Hepatocyte (in vitro differentiated cells): ENCODE data around the gene RPE65. TPM values are rescaled to one million over a fixed set of nuclear protein-coding genes. Genes with fewer than 3 reads are reported as not detected.

Experiments used
- DNase-seq: peaks from one replicate; pipeline ENCODE4 v3.0.0-alpha.2; 2016; ENCODE audit warnings: low spot score
- H2AFZ ChIP-seq: fragments of 200-600 bp; sonication (generic); 2 replicates; pipeline ENCODE4 v1.6.0; 2016; ENCODE audit warnings: antibody characterized with exemption, mild to moderate bottlenecking
- H3K27ac ChIP-seq: fragments of 200-600 bp; sonication (generic); 2 replicates; pipeline ENCODE4 v1.5.1; 2016; ENCODE audit warnings: mild to moderate bottlenecking
- H3K27me3 ChIP-seq: fragments of 200-600 bp; sonication (generic); 2 replicates; pipeline ENCODE4 v1.6.1; 2016
- H3K36me3 ChIP-seq: fragments of 200-600 bp; sonication (generic); replicated peaks from 2 replicates; pipeline ENCODE4 v1.5.1; 2016; ENCODE audit warnings: low read depth; ENCODE audit not compliant: insufficient read depth
- H3K4me1 ChIP-seq: fragments of 200-600 bp; sonication (generic); 2 replicates; pipeline ENCODE4 v1.5.1; 2016; ENCODE audit warnings: mild to moderate bottlenecking, moderate library complexity; ENCODE audit not compliant: insufficient read depth
- H3K4me2 ChIP-seq: fragments of 200-600 bp; sonication (generic); 2 replicates; pipeline ENCODE4 v1.6.0; 2016
- H3K4me3 ChIP-seq: fragments of 200-600 bp; sonication (generic); 2 replicates; pipeline ENCODE4 v1.5.1; 2016; ENCODE audit warnings: mild to moderate bottlenecking
- H3K79me2 ChIP-seq: fragments of 200-600 bp; sonication (generic); 2 replicates; pipeline ENCODE4 v1.6.0; 2017; ENCODE audit warnings: mild to moderate bottlenecking
- H3K9me2 ChIP-seq: fragments of 200-600 bp; sonication (generic); replicated peaks from 2 replicates; pipeline ENCODE4 v1.6.0; 2017; ENCODE audit warnings: mild to moderate bottlenecking; ENCODE audit not compliant: insufficient read depth
- H3K9me3 ChIP-seq: fragments of 200-600 bp; sonication (generic); 2 replicates; pipeline ENCODE4 v1.5.1; 2016; ENCODE audit warnings: low read depth, mild to moderate bottlenecking
- H4K20me1 ChIP-seq: fragments of 200-600 bp; sonication (generic); 2 replicates; pipeline ENCODE4 v1.6.0; 2016; ENCODE audit warnings: mild to moderate bottlenecking; ENCODE audit not compliant: insufficient read depth, poor library complexity, severe bottlenecking
- EZH2 ChIP-seq: fragments of 200-600 bp; sonication (generic); IDR thresholded peaks from 2 replicates; pipeline ENCODE4 v1.6.1; 2016; ENCODE audit warnings: antibody characterized with exemption, mild to moderate bottlenecking, borderline replicate concordance
- EZH2phosphoT487 ChIP-seq: fragments of 200-600 bp; sonication (generic); IDR thresholded peaks from one replicate; pipeline ENCODE4 v1.6.1; 2018; ENCODE audit warnings: antibody characterized with exemption, mild to moderate bottlenecking, low read depth, moderate library complexity; ENCODE audit not compliant: unreplicated experiment, severe bottlenecking
- WGBS: methylation state at CpG from one replicate; pipeline ENCODE4 v1.1.6; 2016; ENCODE audit warnings: low lambda C conversion rate; ENCODE audit errors: missing lambda C conversion rate; 5-methylcytosine and 5-hydroxymethylcytosine counted together
- polyA plus RNA-seq: library from polyadenylated mRNA; unstranded; fragments of >200 nt; fragmentation: Nextera tagmentation; extraction: Ambion mirVana; gene quantifications from 2 replicates; pipeline ENCODE4 v1.2.1, GENCODE V29; 2016
- total RNA-seq: library from RNA; depleted of rRNA; stranded (reverse); fragments of >200 nt; gene quantifications from 2 replicates; pipeline ENCODE4 v1.2.3, GENCODE V29; 2014
- TF ChIP-seq, protein P1 (sequence below): fragments of 200-600 bp; sonication (generic); IDR thresholded peaks from 2 replicates; pipeline ENCODE4 v1.5.1; 2016; ENCODE audit warnings: antibody characterized with exemption, mild to moderate bottlenecking; ENCODE audit not compliant: poor library complexity

RPE65 gene
- total and polyA plus RNA-seq, 2 experiments from 2014 or later: 0.39 to 0.70 TPM

DNA sequence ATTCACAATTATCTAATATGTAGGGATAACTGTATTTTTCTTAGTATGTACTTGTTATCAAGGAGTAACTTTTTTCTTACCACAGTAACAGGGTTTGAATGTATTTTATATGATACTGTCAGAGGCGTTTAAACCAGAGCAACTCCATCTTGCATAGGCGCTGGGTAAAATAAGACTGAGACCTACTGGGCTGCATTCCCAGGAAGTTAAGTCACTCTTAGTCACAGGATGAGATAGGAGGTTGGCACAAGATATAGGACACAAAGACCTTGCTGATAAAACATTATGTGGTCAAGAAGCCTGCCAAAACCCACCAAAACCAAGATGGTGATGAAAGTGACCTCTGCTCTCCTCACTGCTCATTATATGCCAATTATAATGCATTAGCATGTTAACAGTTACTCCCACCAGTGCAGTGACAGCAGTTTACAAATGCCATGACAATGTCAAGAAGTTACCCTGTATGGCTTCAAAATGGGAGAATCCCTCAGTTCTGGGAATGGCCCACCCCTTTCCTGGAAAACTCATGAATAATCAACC lies 64.8 kb downstream of the RPE65 start:
- DNase-seq: no peak
- no peak overlapping the region for H2AFZ ChIP-seq
- no peak overlapping the region for H3K4me2 ChIP-seq
- no peaks in the 10 kb centered on the region for H3K4me1 ChIP-seq
- H3K36me3 ChIP-seq: no peaks in the 10 kb centered on the region
- H4K20me1 ChIP-seq: no peaks in the 10 kb centered on the region
- no peaks in the 10 kb centered on the region for H3K9me3 ChIP-seq
- H3K79me2 ChIP-seq: no peaks in the 10 kb centered on the region
- H3K4me3 ChIP-seq: no peak overlapping the region
- 84% methylated on average over 2 of the region's 2 CpGs for WGBS
- no peaks in the 10 kb centered on the region for H3K9me2 ChIP-seq
- peak overlapping the region; percentile 64 for H3K27ac ChIP-seq
- no peaks in the 10 kb centered on the region for H3K27me3 ChIP-seq
- TF ChIP-seq EZH2: no peak
- TF ChIP-seq EZH2phosphoT487: no peak
- TF ChIP-seq, protein P1, sequence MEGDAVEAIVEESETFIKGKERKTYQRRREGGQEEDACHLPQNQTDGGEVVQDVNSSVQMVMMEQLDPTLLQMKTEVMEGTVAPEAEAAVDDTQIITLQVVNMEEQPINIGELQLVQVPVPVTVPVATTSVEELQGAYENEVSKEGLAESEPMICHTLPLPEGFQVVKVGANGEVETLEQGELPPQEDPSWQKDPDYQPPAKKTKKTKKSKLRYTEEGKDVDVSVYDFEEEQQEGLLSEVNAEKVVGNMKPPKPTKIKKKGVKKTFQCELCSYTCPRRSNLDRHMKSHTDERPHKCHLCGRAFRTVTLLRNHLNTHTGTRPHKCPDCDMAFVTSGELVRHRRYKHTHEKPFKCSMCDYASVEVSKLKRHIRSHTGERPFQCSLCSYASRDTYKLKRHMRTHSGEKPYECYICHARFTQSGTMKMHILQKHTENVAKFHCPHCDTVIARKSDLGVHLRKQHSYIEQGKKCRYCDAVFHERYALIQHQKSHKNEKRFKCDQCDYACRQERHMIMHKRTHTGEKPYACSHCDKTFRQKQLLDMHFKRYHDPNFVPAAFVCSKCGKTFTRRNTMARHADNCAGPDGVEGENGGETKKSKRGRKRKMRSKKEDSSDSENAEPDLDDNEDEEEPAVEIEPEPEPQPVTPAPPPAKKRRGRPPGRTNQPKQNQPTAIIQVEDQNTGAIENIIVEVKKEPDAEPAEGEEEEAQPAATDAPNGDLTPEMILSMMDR: no peak

GRCh38 chr1:68384321-68384813 lies 65.4 kb downstream of the RPE65 start:
- DNase-seq: peak; percentile 80
- Histone ChIP-seq H3K27me3 (no peaks in the 10 kb centered on the region), H3K4me3 (no peak overlapping the region), H3K4me1 (no peaks in the 10 kb centered on the region), H3K4me2 (no peak overlapping the region), H3K27ac (peak overlapping the region; percentile 64), H2AFZ (no peak overlapping the region), H3K79me2 (no peaks in the 10 kb centered on the region), H3K9me2 (no peaks in the 10 kb centered on the region), H3K9me3 (no peaks in the 10 kb centered on the region), H3K36me3 (no peaks in the 10 kb centered on the region), H4K20me1 (no peaks in the 10 kb centered on the region)
- WGBS: 68% methylated on average over 2 of the region's 2 CpGs
- no peak for TF ChIP-seq EZH2
- TF ChIP-seq, protein P1: peak; percentile 38

- Histone ChIP-seq H3K9me2 (no peaks in the 10 kb centered on the region), H3K4me3 (no peak overlapping the region), H2AFZ (no peak overlapping the region), H3K79me2 (no peaks in the 10 kb centered on the region), H4K20me1 (no peaks in the 10 kb centered on the region), H3K27ac (no peak overlapping the region), H3K4me1 (no peaks in the 10 kb centered on the region), H3K4me2 (no peak overlapping the region), H3K27me3 (no peaks in the 10 kb centered on the region), H3K36me3 (no peaks in the 10 kb centered on the region), H3K9me3 (no peaks in the 10 kb centered on the region)
- 89% methylated on average over 2 of the region's 2 CpGs for WGBS
- DNase-seq: no peak
- no peak for TF ChIP-seq EZH2
- no peak for TF ChIP-seq EZH2phosphoT487
- TF ChIP-seq, protein P1: no peak
These were observed 66.7 kb downstream of the RPE65 start for GRCh38 chr1:68383092-68383491.

- H3K36me3 ChIP-seq: no peaks in the 10 kb centered on the region
- H4K20me1 ChIP-seq: no peaks in the 10 kb centered on the region
- no peak overlapping the region for H3K4me3 ChIP-seq
- H3K4me1 ChIP-seq: no peaks in the 10 kb centered on the region
- H3K9me3 ChIP-seq: no peaks in the 10 kb centered on the region
- H3K4me2 ChIP-seq: no peak overlapping the region
- TF ChIP-seq, protein P1: no peak
- TF ChIP-seq EZH2: no peak
- TF ChIP-seq EZH2phosphoT487: no peak
- no peaks in the 10 kb centered on the region for H3K27me3 ChIP-seq
- H2AFZ ChIP-seq: no peak overlapping the region
- no peaks in the 10 kb centered on the region for H3K9me2 ChIP-seq
- H3K79me2 ChIP-seq: no peaks in the 10 kb centered on the region
- DNase-seq: no peak
- H3K27ac ChIP-seq: no peak overlapping the region
These were observed 70.7 kb downstream of the RPE65 start for GRCh38 chr1:68379085-68379478.
